SKM-1 (cell line): Measurements from ENCODE around the gene KCNH1.

ENCODE experiments used
- DNase-seq: peaks from one replicate; lab custom pipeline; 2025; ENCODE audit not compliant: unreplicated experiment; lab: John Stamatoyannopoulos, UW

The KCNH1 gene

DNA sequence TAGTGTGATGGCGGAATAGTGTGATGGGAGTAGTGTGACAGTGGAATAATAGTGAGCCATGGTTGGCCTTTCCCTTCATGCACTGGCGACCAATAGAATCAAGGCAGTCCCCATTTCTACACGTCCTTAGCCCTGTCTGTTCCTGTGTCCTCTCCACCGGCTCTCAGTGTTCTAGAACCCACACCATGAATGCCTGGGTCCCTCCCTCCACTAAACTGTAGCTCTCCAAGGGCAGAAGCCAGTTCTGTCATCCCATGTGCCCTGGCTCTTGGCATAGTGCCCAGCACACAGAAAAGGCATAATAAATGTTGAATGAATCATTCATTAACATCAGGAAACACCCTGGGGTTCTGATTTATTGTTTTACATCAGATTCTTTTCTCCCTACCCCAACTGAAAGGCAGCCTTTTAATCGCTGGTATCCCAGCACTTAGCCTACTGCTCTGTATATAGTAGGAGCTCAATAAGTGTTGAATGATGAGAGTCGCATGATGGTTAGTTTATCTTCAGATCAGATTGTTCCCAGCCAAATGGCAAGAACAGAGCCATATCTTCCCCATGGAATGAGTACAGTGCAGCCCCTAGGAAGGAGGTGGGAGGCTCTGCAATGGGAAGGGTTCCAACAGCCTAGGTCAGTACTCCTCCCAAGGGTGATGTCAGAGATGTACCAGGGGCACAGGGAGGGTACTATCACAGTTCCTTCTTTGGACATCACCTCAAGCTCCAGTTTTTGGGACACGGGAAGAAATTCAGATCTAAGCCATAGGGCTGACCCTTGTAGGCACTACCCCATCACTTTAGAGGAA, 479.6 kb downstream of the KCNH1 start:
- no peak for DNase-seq

GRCh38 chr1:210653771-210654170, 480.2 kb downstream of the KCNH1 start:
- DNase-seq: no peak

- no peak for DNase-seq
Measured at GRCh38 chr1:210652329-210652954, 481.5 kb downstream of the KCNH1 start.

DNA sequence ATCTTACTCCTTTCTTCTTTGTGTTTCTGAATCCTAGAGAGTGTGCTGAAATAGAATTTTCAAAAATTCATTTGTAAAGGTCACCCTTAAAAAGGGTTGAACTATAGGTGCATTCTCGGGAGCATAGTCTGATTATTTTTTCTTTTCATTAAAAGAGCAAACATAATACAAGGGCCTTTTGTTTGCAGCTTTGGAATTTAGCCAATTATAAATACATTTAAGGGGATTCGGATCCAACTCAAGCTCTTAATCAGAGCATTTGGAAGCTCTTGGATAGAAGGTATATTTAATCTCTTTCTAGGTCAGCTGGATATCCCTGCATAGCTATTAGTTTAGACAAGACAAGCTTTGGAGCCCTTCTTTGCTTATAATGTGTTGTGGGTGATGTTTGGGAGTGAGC, 483.5 kb downstream of the KCNH1 start:
- no peak for DNase-seq

GRCh38 chr1:210648588-210649269, 485.2 kb downstream of the KCNH1 start:
- DNase-seq: no peak

DNA sequence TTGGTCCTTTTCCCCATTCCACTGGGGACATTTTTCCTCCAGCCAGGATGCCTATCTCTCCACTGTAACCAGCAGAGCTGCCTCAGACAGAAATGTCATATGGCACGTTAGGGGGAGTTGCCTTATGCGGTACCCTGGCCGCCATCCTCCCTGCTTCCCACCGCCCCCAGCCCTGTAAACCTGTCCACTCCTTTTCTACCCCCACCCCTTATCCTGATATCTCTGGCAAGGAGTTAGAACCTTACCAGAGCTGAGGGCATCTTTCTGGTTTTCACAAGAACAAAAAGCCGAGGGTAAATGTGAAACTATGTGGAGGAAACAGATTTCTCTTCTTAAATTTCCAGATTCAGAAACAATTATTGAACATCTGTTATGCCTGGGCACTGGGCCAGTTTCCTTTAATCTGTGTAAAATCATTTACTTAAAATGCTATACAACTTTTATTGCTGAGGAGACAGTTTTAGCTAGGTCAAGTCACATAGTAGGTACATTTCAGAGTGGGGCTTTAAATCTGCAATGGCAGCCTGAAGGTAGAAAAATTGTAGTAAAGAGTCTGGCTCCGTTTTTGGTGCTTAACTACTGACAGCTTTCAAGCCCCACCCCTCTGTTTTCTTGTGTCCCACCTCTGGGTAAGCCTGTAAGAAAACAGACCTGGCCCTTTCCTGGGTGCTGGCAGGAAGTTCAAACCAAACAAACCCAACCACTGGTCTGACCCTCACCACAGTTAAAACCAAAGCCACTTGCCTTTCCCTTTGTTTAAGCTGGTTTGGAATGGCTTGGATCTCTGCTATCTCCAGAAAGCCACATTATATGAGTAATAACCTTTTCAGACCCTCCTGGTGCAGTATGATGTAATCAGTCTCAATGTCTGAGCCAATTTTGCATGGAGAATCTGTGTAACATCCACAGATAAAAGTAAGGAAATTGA, 486.3 kb downstream of the KCNH1 start:
- DNase-seq: no peak

- DNase-seq: no peak
Measured at GRCh38 chr1:210646258-210646616, 487.7 kb downstream of the KCNH1 start.

DNA sequence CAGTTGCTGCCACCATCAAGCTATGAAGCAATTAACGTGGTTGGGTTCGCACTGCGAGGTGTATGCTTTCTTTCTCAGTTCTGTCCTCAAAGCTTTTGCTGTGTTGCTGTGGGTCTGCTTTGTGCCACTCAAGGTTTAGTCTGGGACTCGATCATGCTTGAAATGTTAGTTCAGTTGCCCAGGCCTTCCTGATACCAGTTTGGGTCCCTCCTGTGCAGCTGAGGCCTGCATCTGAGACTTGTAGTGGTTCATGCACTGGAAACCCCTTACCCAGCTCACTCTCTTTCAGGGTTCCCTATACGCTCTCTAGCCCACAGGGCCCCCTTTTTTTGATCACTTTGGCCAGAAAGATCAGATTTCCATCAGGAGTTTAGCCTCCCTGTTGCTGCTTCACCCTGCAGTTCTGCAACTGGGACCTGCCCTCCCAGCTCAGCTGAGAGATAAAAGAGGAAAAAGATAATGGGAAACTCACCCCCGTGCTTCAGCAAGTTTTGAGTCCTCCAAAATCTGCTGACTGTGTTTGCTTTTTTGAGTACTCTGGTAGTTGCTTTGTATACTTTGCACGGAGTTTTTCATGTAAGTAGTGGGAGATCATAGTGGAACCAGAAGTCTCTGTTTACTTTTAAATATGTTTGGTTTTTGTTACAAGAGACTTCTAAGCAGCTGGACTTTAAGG, 488.2 kb downstream of the KCNH1 start:
- no peak for DNase-seq

- no peak for DNase-seq
Measured at GRCh38 chr1:210641582-210641981, 492.4 kb downstream of the KCNH1 start.

- no peak for DNase-seq
Measured at GRCh38 chr1:210635108-210635507, 498.8 kb downstream of the KCNH1 start.

DNA sequence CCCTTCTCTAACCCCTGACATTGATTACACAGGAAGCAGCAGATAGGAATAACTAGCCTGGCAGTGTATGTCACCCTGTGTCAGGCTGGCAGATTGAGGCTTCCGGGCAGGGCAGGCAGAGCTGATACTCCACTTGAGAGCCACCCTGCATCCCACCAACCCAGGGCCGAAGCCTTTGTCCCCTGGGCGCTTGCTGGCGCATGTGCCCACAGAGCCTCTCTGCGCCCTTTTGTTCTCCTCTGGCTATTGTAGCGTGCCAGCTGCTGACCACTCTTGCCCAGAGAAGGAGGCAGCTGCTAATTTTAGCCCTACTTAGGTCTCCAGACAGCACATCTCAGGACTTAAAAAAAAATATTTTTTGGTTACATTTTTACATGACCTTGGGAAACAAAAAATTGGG, 500.3 kb downstream of the KCNH1 start:
- DNase-seq: no peak

DNA sequence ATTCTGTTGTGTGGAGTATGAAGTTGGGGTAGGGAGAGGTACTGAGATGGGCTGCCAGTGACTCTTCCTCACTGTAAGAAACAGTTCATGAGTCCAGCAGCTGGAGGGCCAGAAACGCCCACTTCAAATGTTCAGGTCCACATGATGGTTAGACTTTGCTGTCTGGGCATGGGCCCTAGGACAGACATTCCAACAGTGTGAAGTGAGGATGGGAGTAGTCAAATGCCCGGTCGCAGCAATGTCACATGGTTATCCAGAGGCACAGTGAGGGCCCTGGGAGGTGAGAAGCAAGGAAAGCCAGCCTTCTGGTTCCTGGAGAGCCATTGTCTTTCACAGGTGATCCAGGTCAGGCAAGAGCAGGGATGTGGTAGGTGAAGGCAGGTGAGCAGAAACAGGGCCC, 500.8 kb downstream of the KCNH1 start:
- DNase-seq: no peak

DNA sequence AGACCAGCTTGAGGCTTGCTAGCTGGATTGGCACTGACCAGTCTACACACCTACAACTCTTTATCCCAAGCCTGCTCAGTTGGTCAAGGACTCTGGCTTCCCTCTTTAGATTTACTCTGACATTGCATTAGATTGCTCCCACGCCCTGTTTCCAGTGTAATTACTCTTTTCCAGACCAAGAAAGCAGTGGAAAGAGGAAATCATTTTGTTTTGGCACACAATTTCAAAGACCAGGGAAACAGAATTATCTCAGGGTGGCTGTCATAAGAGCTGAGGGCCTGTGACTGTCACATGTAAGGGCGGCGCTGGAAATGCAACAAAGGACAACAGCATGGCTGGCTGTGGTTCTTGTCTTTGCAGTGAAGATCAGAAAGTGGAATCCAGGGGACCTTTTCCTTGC, 502.5 kb downstream of the KCNH1 start:
- no peak for DNase-seq

GRCh38 chr1:210629276-210629675, 504.7 kb downstream of the KCNH1 start:
- DNase-seq: no peak

DNA sequence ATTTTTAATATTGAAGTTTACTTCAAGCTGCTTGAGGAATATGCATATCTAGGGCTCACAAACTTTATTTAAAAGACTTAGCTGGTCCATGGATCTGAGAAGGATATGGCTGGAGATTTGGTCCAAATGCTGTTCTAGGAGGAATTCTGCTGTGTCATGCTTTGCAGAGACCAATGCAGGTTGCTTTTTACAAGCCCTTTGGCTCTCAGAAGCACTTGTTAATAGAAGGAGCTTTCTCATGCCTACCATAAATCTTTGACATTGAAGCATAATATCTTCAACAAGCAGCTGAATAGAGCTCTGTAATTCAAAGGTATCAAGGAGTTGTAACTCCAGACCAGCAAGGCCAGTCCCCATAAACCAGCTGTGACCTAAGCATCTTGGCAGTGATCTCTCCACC, 506.2 kb downstream of the KCNH1 start:
- no peak for DNase-seq
